Activated gamma-delta T cell (primary cell): Measurements from ENCODE around the gene STK36.

Experiments used
- DNase-seq: peaks from one replicate; lab custom pipeline; 2025; lab: John Stamatoyannopoulos, UW
- total RNA-seq, 2 donors: gene quantifications; one replicate each; lab custom pipeline; 2026; lab: John Stamatoyannopoulos, UW

STK36 gene
- total RNA-seq, result 28.4 to 31.2 reads per million in 2 donors

- DNase-seq, result peak; percentile 47
These were observed at the start of gene STK36, which contains the start of gene RNF25 for GRCh38 chr2:218671654-218672566. TSS of gene STK36 (plus strand) at chr2:218672086. CDS start at chr2:218672830, 744 bp downstream. TSS of gene RNF25 (minus strand) at chr2:218672002. CDS start at chr2:218671970, 32 bp downstream.

- no peak for DNase-seq
These were observed 49.1 kb upstream of the STK36 start for GRCh38 chr2:218622606-218623365.

- DNase-seq, result no peak
These were observed 48.5 kb upstream of the STK36 start for GRCh38 chr2:218623366-218623705.

GRCh38 chr2:218626369-218626768 lies 45.5 kb upstream of the STK36 start:
- DNase-seq, result no peak

- no peak for DNase-seq
These were observed 43.9 kb upstream of the STK36 start for GRCh38 chr2:218627939-218628338.

GRCh38 chr2:218631837-218632236 lies 40.0 kb upstream of the STK36 start:
- no peak for DNase-seq

- DNase-seq, result no peak
These were observed 36.2 kb upstream of the STK36 start for GRCh38 chr2:218635719-218636118.

- no peak for DNase-seq
These were observed 33.5 kb upstream of the STK36 start for GRCh38 chr2:218638372-218638771.

GRCh38 chr2:218642121-218642656 lies 29.7 kb upstream of the STK36 start:
- DNase-seq, result no peak

- DNase-seq, result no peak
These were observed 29.1 kb upstream of the STK36 start for GRCh38 chr2:218642786-218643185.

GRCh38 chr2:218643751-218644310 lies 28.1 kb upstream of the STK36 start:
- no peak for DNase-seq

GRCh38 chr2:218644721-218645120 lies 27.2 kb upstream of the STK36 start:
- DNase-seq, result no peak

GRCh38 chr2:218645126-218645525 lies 26.8 kb upstream of the STK36 start:
- no peak for DNase-seq

GRCh38 chr2:218648088-218648786 lies 23.6 kb upstream of the STK36 start:
- DNase-seq, result no peak

- DNase-seq, result no peak
These were observed 23.1 kb upstream of the STK36 start for GRCh38 chr2:218648787-218649100.

GRCh38 chr2:218655751-218656150 lies 16.1 kb upstream of the STK36 start:
- no peak for DNase-seq

- DNase-seq, result no peak
These were observed 13.1 kb upstream of the STK36 start for GRCh38 chr2:218658671-218659257.

- peak; percentile 67 for DNase-seq
These were observed 12.5 kb upstream of the STK36 start, which contains the start of the genes BCS1L and ZNF142 for GRCh38 chr2:218659258-218659987. TSS of gene BCS1L (plus strand) at chr2:218659683. CDS start at chr2:218660988, 1,305 bp downstream. TSS of gene ZNF142 (minus strand) at chr2:218659623. CDS start at chr2:218656429, 3,194 bp downstream.

GRCh38 chr2:218659988-218660358 lies 11.9 kb upstream of the STK36 start:
- no peak for DNase-seq

- DNase-seq, result no peak
These were observed 9.5 kb upstream of the STK36 start for GRCh38 chr2:218662377-218662776.
